Stimulated activated CD8-positive, alpha-beta memory T cell treated with anti-CD3 and anti-CD28 coated beads, Interleukin-4, amount 100 ng/mL, for 4 hours (primary cell): ENCODE results near the gene FAP.

Source experiments
- DNase-seq, 2 donors: peaks; one replicate each; pipeline ENCODE4 v3.0.0-alpha.2; 2020; ENCODE audit warnings: low read depth in 2 of 2, low spot score in 1 of 2

Gene FAP

DNA sequence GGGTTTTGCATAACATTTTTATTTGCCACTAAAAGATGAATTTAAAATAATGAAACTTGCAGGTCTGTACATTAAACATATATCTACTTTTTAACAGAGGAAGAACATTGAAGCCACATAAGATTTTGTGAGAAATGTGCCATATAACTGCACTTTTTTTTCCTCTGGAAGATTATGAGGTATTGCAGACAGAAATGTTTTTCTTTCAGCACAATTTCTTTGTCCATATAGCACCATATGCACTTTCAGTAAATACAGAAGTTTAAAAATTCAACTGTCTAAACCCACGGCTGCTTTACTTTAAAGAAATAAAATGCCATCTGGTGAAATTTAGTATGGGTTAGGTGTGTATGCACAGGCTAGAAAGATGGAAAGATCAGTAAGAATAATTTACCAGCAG, 470 bp upstream of the FAP start:
- no peak for DNase-seq

DNA sequence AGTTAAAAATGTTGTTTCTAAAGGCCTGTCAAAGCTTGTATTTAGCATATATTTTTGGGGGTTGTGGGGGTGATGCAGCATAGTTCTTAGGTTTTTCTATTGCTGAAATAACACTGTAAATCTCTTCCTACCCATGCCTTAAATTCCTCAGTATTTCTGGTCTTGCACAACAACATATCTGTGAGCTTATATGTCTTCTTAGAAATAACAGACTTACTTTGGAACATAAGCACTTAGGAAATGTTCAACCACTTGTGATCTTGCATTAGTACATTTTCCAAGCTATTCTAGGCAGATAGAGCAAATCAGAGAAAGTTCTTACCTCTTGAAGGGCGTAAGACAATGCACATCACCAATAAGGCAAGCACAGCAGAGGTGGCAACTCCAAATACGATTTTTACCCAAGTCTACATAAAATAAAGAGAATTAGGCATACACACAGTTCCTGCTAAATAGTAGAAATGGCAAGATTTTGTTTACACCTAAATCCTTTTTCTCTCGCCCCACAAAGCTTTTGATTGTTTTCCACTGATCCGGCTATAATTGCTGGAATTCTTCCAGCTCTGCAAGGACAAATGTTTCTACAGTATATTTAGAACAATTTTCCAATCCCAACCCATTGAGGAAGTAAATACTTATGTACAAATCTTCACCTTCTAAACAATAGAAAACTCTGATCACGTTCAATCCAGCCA, 512 bp downstream of the FAP start:
- DNase-seq = no peak

DNA sequence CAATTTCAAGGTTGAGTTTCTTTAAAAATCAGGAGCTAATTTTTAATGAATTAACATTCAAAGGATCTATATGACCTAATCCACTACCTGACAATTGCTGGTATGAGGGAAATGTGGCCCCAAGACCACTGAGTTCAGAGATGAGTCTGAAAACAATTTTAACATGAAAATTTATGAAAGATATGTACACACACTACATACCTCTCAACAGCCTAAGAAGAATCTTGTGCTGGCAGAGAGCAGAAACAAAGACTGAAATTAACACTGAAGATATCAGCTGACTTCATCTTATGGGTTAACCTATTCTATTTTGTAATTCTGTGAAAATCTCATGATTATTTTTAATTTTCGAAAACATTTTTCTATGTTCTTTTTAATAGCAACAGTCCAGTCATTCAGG, 1.7 kb downstream of the FAP start:
- no peak for DNase-seq

DNA sequence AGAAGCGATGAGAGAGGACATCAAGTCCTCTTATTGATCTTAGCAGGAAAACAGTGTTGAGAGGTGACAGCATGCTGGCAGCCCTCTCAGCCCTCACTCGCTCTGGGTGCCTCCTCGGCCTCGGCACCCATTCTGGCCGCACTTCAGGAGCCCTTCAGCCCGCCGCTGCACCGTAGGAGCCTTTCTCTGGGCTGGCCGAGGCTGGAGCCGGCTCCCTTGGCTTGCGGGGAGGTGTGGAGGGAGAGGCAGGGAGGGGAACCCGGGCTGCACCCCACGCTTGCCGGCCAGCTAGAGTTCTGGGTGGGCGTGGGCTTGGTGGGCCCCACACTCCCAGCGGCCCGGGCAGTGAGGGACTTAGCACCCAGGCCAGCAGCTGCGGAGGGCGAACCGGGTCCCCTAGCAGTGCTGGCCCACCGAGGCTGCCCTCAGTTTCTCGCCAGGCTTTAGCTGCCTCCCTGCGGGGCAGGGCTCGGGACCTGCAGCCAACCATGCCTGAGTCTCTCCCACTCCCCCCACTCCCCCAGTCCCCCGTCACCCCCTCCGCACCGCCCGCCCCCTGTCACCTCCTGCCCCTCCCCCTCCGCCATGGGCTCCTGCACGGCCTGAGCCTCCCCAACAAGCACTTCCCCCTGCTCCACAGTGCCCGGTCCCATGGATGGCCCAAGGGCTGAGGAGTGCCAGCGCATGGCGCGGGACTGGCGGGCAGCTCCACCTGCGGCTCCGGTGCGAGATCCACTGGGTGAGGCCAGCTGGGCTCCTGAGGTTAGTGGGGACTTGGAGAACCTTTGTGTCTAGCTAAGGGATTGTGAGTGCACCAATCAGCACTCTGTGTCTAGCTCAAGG, 8.4 kb downstream of the FAP start:
- DNase-seq = no peak

DNA sequence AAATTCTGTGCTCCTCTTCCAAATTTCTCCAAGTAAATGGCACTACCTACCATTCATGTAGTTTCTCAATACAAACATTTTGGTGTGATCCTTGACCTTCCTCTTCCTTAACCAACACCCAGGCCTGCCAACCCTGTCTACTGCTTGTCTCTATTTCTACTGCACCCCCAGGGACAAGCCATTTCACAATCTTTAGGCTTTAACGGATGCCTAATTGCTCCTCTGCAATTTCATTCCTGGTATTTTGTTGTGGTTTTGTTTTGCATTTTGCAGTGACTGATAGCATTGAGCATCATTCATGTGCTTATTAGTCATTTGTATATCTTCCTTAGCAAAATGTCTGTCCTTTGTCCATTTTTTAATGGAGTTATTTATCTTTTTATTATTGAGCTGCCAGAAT, 10.0 kb downstream of the FAP start:
- DNase-seq = no peak

DNA sequence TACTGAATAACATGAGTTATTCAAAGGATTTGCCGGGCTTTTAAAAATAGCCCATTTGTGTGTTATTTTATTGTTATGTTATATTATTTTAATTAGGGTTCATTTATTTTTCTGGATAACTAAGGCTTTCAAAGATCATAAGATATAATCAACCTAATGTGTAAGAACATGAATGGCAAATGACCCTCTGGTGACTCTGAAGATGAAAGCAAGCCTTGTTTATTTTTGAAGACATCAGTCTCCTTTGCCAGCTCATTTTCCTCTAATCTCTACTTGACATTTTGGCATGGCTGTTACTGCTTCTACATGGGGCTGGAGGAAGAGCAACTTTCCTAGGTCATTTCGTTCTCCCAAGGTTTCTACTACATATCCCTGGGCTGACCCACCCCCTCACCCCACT, 10.6 kb downstream of the FAP start:
- no peak for DNase-seq

DNA sequence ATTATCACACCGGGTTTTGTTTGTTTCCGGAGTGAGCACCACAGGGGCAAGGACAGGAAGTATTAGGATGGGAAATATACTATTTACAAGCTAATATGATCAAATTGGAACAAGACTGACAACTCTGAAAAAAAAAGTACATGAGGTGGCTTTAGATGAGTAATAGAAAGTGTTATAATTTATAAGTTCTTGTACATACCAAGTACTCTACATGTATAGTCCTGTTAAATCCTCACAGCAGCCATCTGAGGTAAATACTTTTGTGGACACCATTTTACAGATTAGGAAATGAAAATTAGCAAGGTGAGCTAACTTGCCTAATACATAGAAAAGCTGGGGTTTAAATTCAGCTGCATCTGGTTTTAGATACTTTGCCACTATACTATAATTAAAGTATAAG, 11.2 kb downstream of the FAP start:
- no peak for DNase-seq

DNA sequence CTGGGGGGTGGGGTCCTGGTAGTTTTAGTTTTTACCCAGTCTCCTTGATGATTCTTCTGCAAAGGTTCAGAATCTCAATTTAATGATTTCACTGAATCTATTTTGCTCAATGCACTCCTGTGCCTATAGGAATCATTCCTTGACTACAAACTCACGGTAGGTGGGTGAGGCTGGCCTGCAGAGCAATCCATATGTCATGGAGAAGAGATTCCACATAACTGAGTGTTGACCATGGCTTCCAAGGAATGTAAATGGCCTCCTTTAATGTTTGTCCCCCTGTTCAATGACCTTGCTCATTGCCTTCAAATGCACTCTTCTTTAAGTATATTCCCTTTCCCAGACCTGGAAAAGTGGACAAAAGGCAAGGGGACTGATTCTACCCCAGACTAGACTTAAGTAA, 12.5 kb downstream of the FAP start:
- DNase-seq = no peak

DNA sequence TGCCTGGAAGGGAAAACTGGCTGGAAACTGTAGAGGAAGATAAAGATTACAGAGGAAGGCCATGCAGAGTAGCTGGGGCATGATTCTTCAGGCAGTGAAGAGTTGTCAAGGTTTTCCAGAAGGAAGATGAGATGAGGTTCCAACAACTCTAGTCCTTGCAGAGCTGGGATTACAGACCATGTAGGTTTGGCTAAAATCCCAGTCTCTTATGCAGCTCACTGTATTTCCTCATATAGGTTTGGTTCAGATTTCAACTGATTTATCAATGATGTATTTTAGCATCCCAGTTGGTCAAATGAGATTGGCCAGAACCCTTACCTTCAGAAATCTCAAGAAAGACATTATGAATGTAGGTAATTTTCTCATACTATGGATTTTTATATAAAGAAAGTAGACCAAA, 16.4 kb downstream of the FAP start:
- no peak for DNase-seq

DNA sequence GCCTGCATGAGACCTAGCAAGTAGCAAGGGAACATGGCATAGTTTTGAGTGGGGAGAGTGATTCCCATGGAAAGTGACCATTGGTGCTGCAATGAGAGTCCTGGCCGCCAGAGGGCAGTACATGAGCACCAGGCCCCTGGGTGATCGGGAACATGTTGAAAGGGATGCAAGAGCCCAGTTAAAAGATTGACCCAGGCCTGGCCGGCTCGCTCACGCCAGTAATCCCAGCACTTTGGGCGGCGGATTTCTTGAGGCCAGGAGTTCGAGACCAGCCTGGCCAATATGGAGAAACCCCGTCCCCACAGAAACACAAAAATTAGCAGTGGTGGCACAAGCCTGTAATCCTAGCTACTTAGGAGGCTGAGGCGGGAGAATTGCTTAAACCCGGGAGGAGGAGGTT, 22.2 kb downstream of the FAP start:
- DNase-seq = peak; percentile 20 to 28

DNA sequence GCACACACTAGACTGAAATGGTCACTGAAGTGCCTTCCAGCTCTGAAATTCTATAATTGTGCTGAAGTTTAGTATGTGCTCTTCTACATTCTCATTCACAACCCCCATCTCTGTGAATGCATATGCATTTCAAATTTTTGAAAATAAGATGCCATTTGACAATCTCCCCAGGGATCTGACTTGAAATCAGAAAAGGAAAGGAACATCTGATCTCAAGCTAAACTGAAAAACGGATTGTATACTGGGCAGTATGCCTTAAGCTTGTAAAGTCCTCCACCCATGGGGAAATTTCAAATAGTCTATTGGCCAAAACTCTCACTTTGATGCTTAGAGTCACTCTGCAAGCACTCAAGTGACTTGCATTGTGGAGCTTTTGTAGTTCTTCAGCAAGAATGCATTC, 22.9 kb downstream of the FAP start:
- no peak for DNase-seq

DNA sequence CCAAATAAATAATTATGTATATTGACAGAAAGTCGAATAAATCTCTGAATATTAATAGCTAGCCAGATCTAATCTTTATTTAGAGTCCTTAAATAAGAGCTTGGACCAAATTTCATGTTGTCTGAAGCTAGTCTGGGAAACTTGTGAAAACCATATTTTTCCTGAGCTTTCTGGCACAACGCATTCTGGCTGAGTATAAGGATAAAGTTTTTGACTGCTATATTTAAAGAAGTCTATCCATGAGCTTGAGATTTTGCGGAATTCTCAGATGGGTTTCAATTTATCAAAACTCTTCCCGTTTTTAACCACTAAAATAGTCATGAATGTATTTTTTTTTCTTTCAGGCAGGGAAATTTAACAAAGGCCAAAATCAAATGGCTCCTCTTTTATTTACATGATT, 23.8 kb downstream of the FAP start:
- no peak for DNase-seq

DNA sequence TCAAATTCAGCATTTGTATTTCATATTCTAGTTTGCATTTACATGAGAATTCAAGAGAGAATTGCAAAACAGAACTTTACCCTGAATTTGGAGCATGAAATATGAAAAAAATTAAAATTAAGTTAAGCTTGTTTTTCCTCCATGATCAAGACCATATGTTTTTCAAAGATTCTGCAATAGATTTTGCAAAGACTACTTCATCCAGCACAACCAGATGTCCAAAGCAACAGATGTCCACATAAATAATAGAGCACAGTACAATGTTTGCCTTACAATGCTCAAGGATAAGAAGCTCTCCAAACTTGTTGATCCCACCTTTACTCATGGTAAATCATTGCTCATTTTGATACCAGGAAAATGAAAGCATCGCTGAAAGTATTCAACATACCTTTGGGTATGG, 25.6 kb downstream of the FAP start:
- no peak for DNase-seq

DNA sequence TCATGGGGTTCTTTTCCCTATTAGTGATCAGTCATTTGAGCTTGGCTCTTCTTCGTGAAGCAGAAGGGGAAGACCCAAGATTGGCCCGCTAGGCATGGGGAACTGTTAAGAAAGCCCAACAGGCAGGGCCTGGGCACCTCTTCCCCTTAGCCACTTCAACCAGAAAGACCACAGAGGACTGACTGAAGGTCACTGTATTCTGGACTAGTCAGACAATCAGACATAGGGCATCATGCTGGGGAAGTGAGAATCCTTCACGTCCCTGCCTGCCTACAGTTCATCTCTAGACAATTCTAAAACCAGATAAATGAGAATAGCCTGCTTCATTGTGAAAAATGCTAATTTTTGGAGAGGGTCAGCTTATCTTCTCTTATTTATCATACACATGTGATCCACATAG, 28.1 kb downstream of the FAP start:
- DNase-seq = no peak

DNA sequence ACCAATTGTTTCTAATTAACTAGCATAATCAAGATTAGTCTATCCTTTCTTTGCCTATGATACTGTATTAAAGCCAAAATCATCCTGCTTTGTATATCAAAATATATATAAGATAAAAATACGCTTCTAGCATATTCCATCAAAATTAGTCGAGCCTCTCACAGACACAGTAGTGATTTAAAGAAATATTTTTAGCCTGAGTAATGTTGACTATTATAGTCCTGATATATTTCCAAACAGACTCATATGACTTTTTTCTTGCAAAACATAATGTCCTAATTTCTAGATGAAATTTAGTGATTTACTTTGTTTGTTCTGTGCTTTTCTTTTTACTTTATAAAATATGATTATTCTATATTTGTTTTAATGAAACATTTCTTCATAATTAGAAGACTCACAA, 30.9 kb downstream of the FAP start:
- no peak for DNase-seq

DNA sequence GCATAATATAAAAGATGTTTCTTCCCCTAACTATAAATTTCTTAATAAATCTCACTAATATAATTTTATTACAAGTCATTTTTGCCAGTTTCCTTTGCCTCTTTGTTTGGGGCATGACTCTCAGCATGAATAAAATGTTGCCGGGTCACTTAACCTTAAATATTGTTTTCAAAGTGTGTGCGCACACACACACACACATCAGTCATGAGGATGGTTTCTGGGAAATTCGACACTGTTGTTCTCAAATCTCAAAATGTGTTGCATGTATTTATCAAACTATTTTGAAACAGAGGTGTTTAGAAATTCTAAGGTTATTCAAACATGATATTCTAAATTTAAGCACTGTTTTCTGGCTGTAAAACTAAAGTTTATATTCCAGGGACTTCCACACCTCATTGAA, 31.5 kb downstream of the FAP start:
- no peak for DNase-seq

DNA sequence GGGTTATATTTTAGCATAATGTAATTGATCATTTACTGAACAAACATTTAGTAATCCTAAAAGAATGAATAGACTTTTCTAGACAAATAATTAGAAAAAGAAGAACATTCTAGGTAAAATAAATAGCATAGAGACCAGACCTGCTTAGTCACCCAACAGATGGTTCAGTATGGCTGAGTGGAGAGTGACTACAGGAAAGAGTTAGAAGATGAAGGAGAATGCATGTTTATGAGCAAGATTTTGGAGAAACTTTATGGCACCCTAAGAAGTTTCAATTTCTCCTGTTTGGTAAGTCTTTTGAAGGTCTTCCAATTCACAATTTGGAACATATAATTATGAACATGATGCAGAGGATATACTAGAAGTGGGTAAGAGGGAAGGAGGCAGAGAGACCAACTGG, 32.9 kb downstream of the FAP start:
- no peak for DNase-seq

DNA sequence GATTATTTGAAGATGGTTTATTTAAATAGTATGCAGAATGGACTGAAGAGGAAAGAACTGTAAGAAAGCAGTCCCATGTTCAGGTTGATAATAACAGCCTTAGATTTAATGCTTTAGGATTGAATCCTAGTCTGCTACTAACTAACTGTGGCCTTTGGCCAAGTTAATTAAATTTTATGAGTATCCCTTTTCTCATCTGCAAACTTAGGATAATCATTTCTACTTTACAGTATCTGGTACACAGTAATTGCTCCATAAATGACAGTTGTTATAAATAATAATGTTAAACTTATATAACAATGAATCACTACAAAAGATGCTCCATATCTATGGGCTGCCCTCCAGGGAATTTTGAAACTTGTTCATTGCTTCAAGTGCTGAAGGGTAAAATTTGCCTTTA, 41.0 kb downstream of the FAP start:
- no peak for DNase-seq

DNA sequence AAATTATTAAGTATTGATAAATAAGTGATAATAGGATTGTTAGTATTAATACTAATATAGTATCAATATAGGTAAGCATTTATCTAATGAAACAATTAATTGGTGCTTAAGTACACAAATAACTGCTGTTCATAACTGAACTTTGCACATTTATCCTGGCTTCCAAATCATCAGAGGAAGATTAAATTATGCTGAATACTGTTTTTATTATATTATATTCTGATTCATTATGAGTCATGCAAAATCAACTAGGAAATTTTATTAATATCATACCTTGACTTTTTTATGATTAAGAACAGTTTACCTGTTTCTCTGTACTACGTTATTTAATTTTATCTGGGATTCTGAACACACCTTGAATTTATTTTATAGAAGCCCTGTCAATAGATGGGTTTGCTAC, 42.6 kb downstream of the FAP start:
- no peak for DNase-seq

DNA sequence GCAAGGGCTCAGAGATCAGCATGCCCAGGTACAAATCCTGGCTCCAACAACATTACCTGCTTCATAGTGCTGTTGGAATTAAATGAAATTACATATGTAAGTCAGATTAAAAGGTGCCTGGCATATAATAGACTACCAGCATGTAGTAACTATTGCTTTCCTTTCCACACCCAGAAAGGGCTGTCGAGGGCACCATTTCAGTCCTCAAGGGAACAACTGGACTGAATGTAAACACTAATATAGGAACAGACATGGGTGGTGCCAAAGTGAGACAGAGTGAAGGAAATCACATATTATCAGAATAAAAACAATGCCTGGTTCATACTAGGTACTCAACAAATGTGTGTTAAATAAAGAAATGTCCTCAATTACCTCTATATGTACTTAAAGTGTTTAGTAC, 43.3 kb downstream of the FAP start:
- no peak for DNase-seq

DNA sequence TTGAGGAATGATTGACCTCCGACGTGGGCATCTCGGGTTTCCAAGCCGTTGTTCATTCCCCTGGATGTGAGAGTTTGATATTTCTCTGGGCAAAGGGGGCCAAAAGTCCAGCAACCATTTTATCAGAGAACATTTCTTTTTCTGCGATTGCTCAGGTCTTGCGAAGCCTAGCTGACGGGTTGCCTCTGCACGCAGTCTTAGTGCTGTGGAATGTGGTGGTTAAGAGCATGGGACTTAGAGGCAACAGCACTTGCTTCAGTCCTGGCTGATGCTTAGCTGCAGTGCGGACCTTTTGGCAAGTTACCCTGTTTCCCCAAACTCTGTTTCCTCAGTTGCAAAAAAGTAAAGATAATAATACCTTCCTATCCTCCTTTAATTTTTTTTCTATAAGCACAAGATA, 45.0 kb downstream of the FAP start:
- no peak for DNase-seq

DNA sequence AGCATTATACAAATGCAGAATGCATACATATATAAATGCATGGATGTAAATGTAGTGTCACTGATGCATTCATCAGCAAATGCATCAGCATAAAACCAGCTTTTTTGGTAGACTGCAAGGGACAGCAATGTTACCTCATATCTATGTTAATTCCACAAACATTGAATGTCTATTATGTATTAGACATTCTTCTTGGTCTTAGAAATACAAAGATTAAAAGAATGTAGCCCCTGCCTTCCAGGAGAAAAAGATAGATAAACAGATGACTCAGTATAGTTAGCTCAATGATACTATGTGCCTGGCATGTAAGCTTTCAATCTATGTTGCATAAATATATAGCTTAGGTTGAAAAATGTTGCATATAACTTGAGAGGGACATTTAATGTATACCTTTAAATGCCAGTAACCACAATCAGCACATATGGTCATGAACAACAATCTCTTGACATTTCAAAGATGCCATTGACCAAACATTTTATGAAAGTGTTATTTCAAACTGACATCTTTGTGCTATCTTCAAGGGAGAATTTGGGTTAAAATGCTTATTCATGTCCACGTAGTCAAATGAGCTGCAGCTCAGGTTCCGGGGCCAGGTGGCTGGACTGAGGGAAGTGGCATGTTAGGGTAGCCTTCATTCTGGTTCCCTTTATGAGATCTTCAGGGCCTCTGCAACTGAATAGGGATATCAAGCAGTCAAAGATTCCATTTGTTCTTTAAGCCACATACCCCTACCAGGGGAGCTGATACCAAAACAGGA, 46.0 kb downstream of the FAP start:
- DNase-seq = no peak
